Esophagus muscularis mucosa (tissue), 4 donors: ENCODE measurements around the gene PITPNM3. TPM values are rescaled to one million over a fixed set of nuclear protein-coding genes. Genes with fewer than 3 reads are reported as not detected.
A peak's percentile ranks its signal among the peaks of the same experiment; 100 is the strongest.

Experiments used
- DNase-seq: peaks from one replicate; pipeline ENCODE4 v3.0.0-alpha.2; 2017; ENCODE audit errors: extremely low spot score
- H3K27ac ChIP-seq, 4 donors: fragments of 200-600 bp; sonication (generic); replicated peaks in 1 of 4; 1 replicate in 3 of 4; 2 replicates in 1 of 4; pipeline ENCODE4 v1.5.1; 2016 to 2019; ENCODE audit warnings: mild to moderate bottlenecking in 1 of 4
- H3K27me3 ChIP-seq, 4 donors: fragments of 200-600 bp; sonication (generic); one replicate each; pipeline versions ENCODE4 v1.5.1 to v1.6.0; 2016 to 2019
- H3K36me3 ChIP-seq, 4 donors: fragments of 200-600 bp; sonication (generic); one replicate each; pipeline ENCODE4 v1.5.1; 2016 to 2019
- H3K4me1 ChIP-seq, 4 donors: fragments of 200-600 bp; sonication (generic); one replicate each; pipeline ENCODE4 v1.5.1; 2016 to 2019
- H3K4me3 ChIP-seq, 4 donors: fragments of 200-600 bp; sonication (generic); 1 replicate in 2 of 4; 2 replicates in 2 of 4; pipeline ENCODE4 v1.5.1; 2016 to 2019; ENCODE audit warnings: mild to moderate bottlenecking in 4 of 4, moderate library complexity in 1 of 4
- H3K9me3 ChIP-seq, 4 donors: fragments of 200-600 bp; sonication (generic); 1 replicate in 3 of 4; 2 replicates in 1 of 4; pipeline ENCODE4 v1.5.1; 2016 to 2019
- CTCF ChIP-seq, 3 experiments: fragments of 200-600 bp in 2 of 3; fragments of 450-650 bp in 1 of 3; sonication (generic) in 2 of 3; IDR thresholded peaks; one replicate each; pipeline ENCODE4 v1.5.1; 2017 to 2019; ENCODE audit warnings: antibody characterized with exemption in 3 of 3, mild to moderate bottlenecking in 2 of 3, moderate library complexity in 1 of 3
- EP300 ChIP-seq: sonication (generic); formaldehyde crosslinking; IDR thresholded peaks from one replicate; pipeline ENCODE4 v1.6.1; 2017; ENCODE audit warnings: antibody characterized with exemption
- POLR2A ChIP-seq: fragments of 450-650 bp; IDR thresholded peaks from one replicate; pipeline ENCODE4 v1.6.1; 2017; ENCODE audit warnings: antibody characterized with exemption, moderate library complexity, mild to moderate bottlenecking, low read depth
- POLR2AphosphoS5 ChIP-seq, 2 donors: sonication (generic); formaldehyde crosslinking; IDR thresholded peaks; one replicate each; pipeline ENCODE4 v1.6.1; 2017; ENCODE audit warnings: antibody characterized with exemption in 2 of 2
- WGBS: methylation state at CpG from one replicate; pipeline ENCODE4 v1.1.5; 2018; 5-methylcytosine and 5-hydroxymethylcytosine counted together
- intact Hi-C: fragments of 100-400 bp; cut with DNase I; formaldehyde crosslinking; loops from one replicate; pipeline ENCODE4 v1.15.1; 2023
- total RNA-seq, 4 donors: library from RNA; depleted of rRNA; stranded (reverse); fragments of >200 nt; gene quantifications; one replicate each; pipeline versions ENCODE4 v1.1.0 to v1.2.1, GENCODE V29; 2016

The PITPNM3 gene
- total RNA-seq, 4 donors from 2014 or later = 46.5 to 93.2 (median 68.9) TPM

GRCh38 chr17:6523809-6524355, 32.5 kb downstream of the PITPNM3 start:
- Histone ChIP-seq H3K4me3 (no peak overlapping the region), H3K9me3 (no peaks in the 10 kb centered on the region), H3K36me3 (peaks cover 0 to 30% (median 4%) of the 10 kb centered on the region in 4 donors), H3K27me3 (no peaks in the 10 kb centered on the region), H3K27ac (peak overlapping the region; percentile 57 to 72 (median 62)), H3K4me1 (peaks cover 0 to 12% (median 10%) of the 10 kb centered on the region in 4 donors)
- 86% methylated on average over 8 of the region's 8 CpGs for WGBS
- no peak for DNase-seq
- TF ChIP-seq EP300 (no peak), POLR2AphosphoS5 (IDR thresholded peaks at IDR 0.05) (no peak), POLR2A (no peak), CTCF (IDR thresholded peaks at IDR 0.05) (no peak)
- intact Hi-C loops = no loop called here

DNA sequence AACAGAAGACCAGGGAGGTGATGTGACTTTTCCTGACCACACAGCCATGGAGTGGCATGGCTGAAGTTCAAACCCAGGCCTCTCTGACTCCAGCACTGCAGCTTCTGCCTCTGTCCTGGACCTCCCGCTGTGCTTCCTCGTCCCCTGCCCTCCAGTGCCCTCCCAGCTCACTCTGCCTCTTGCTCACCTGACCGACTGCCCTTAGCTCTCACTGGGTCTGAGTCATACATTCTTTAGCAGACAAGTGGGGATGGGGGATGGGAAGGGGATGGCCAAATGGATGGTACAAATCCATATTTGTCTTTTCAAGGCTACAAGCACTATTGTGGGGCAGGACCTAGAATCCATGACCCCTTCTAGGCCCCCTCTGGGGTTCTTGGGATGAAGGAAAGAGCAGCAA, 33.0 kb downstream of the PITPNM3 start:
- H3K36me3 ChIP-seq = peaks cover 0 to 30% (median 3%) of the 10 kb centered on the region in 4 donors
- H3K4me1 ChIP-seq = peaks cover 0 to 11% (median 10%) of the 10 kb centered on the region in 4 donors
- DNase-seq = no peak
- H3K27me3 ChIP-seq = no peaks in the 10 kb centered on the region
- 67% methylated on average over 3 of the region's 3 CpGs for WGBS
- intact Hi-C loops = no loop called here
- no peaks in the 10 kb centered on the region for H3K9me3 ChIP-seq
- peak overlapping the region; percentile 57 to 72 (median 62) for H3K27ac ChIP-seq
- TF ChIP-seq POLR2AphosphoS5 (IDR thresholded peaks at IDR 0.05) = peak; percentile 56 to 62
- no peak for TF ChIP-seq POLR2A
- H3K4me3 ChIP-seq = no peak overlapping the region

- Histone ChIP-seq H3K27me3 (no peaks in the 10 kb centered on the region), H3K27ac (peak overlapping the region in 2 of 4 donors; percentile 5 to 72), H3K9me3 (no peaks in the 10 kb centered on the region), H3K36me3 (peaks cover 0 to 30% (median 2%) of the 10 kb centered on the region in 4 donors), H3K4me3 (no peak overlapping the region), H3K4me1 (peaks cover 0 to 16% (median 10%) of the 10 kb centered on the region in 4 donors)
- TF ChIP-seq EP300 (no peak), POLR2AphosphoS5 (IDR thresholded peaks at IDR 0.05) (no peak), POLR2A (no peak), CTCF (IDR thresholded peaks at IDR 0.05) (no peak)
- WGBS = 84% methylated on average over 5 of the region's 5 CpGs
- intact Hi-C loops = no loop called here
- DNase-seq = no peak
Observed at GRCh38 chr17:6521586-6521985, 34.8 kb downstream of the PITPNM3 start.

GRCh38 chr17:6517062-6517461, 39.3 kb downstream of the PITPNM3 start:
- WGBS = 80% methylated on average over 1 of the region's 1 CpG

DNA sequence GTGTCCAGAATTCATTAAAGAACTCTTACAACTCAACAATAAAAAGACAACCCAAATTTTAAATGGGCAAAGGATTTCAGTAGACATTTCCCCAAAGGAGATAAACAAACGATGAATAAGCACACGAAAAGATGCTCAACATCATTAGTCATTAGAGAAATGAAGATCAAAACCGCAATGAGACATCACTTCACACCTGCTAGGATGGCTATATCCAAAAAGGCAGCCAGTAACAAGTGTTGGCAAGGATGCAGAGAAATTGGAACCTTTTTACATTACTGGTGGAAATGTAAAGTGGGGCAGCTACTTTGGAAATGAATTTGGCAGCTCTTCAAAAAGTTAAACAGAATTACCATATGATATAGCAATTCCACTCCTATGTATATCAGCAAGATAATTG, 42.0 kb downstream of the PITPNM3 start:
- 78% methylated on average over 3 of the region's 3 CpGs for WGBS
- H3K9me3 ChIP-seq = no peaks in the 10 kb centered on the region
- peaks cover 0 to 9% (median 5%) of the 10 kb centered on the region in 4 donors for H3K4me1 ChIP-seq
- H3K27me3 ChIP-seq = no peaks in the 10 kb centered on the region
- TF ChIP-seq CTCF (IDR thresholded peaks at IDR 0.05) (no peak), POLR2AphosphoS5 (IDR thresholded peaks at IDR 0.05) (no peak), POLR2A (no peak), EP300 (no peak)
- no peak overlapping the region for H3K27ac ChIP-seq
- DNase-seq = no peak
- intact Hi-C loops = no loop called here
- peaks cover 0 to 4% (median 0%) of the 10 kb centered on the region in 4 donors for H3K36me3 ChIP-seq
- H3K4me3 ChIP-seq = no peak overlapping the region

More at GRCh38 chr17:6517062-6517461, 39.3 kb downstream of the PITPNM3 start:
- Histone ChIP-seq H3K4me1 (peaks cover 0 to 6% (median 3%) of the 10 kb centered on the region in 4 donors), H3K4me3 (no peak overlapping the region), H3K9me3 (no peaks in the 10 kb centered on the region), H3K36me3 (peaks cover 0 to 3% (median 0%) of the 10 kb centered on the region in 4 donors), H3K27ac (no peak overlapping the region), H3K27me3 (no peaks in the 10 kb centered on the region)
- TF ChIP-seq POLR2AphosphoS5 (IDR thresholded peaks at IDR 0.05) = no peak
- TF ChIP-seq CTCF (IDR thresholded peaks at IDR 0.05) = no peak
- TF ChIP-seq EP300 = no peak
- no peak for TF ChIP-seq POLR2A
- DNase-seq = no peak
- intact Hi-C loops = no loop called here
